GM18502 (cell line): ENCODE results near the gene EPOP.
"Not testable (repeated sequence)": the region's sequence is repeated elsewhere in the genome, so short reads cannot be mapped to it uniquely, and the experiment has no call there.

Source experiments
- ATAC-seq: cut with Tn5 transposase; IDR thresholded peaks from one replicate; pipeline ENCODE4 v1.9.1; 2021; ENCODE audit warnings: mild to moderate bottlenecking; ENCODE audit not compliant: unreplicated experiment, poor library complexity

EPOP gene

GRCh38 chr17:38654411-38655398 lies 20.1 kb downstream of the EPOP start:
- ATAC-seq: peak; percentile 56

- ATAC-seq: no peak
Measured at GRCh38 chr17:38653679-38654078, 21.1 kb downstream of the EPOP start.

GRCh38 chr17:38653230-38653629 lies 21.5 kb downstream of the EPOP start:
- ATAC-seq: no peak

- not testable (repeated sequence) for ATAC-seq
Measured at GRCh38 chr17:38650653-38651173, 24.0 kb downstream of the EPOP start.

GRCh38 chr17:38637951-38638350 lies 36.8 kb downstream of the EPOP start:
- no peak for ATAC-seq

GRCh38 chr17:38636054-38636453 lies 38.7 kb downstream of the EPOP start:
- no peak for ATAC-seq

GRCh38 chr17:38632334-38632733 lies 42.4 kb downstream of the EPOP start:
- no peak for ATAC-seq

GRCh38 chr17:38628441-38628840 lies 46.3 kb downstream of the EPOP start:
- ATAC-seq: no peak

- ATAC-seq: no peak
Measured at GRCh38 chr17:38627957-38628356, 46.8 kb downstream of the EPOP start.

GRCh38 chr17:38626606-38627226 lies 48.0 kb downstream of the EPOP start:
- not testable (repeated sequence) for ATAC-seq

GRCh38 chr17:38625482-38625881 lies 49.3 kb downstream of the EPOP start:
- ATAC-seq: no peak

- peak; percentile 73 for ATAC-seq
Measured at GRCh38 chr17:38624782-38625355, 49.9 kb downstream of the EPOP start.
